ENCODE results near the gene ABCA13.
A peak's percentile ranks its signal among the peaks of the same experiment; 100 is the strongest.
"Not testable (repeated sequence)": the region's sequence is repeated elsewhere in the genome, so short reads cannot be mapped to it uniquely, and the experiment has no call there.

Gene ABCA13

GRCh38 chr7:48171202-48171601, at the start of gene ABCA13:
TSS of gene ABCA13 (plus strand) at chr7:48171458. CDS start at chr7:48171484, 26 bp downstream.
- DNase-seq = no peak

- DNase-seq = no peak
Measured at GRCh38 chr7:48126037-48126436, 45.2 kb upstream of the ABCA13 start.

DNA sequence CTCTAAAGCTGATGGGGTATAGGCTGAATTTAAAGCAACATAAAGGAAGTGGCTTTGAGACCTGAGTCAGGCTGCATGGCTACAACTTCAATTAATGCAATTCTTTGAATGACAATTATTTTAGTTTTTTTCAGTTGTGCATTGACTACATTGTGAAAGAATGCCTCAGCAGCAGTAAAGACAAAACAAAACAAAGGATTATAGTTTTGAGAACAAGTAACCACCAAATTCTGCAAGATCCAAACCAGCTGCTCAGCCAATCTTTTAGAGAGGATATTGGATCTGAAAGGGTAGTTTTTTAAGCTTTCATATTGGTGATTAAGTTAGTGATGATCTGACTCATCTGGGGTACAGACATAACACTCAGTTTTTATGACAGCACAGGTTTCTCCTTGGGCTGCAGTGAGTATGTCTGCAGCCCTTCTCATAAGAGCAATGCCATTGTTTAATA, 40.6 kb upstream of the ABCA13 start:
- DNase-seq = no peak

- DNase-seq = no peak
Measured at GRCh38 chr7:48132792-48133191, 38.5 kb upstream of the ABCA13 start.

- no peak for DNase-seq
Measured at GRCh38 chr7:48139459-48139858, 31.8 kb upstream of the ABCA13 start.

DNA sequence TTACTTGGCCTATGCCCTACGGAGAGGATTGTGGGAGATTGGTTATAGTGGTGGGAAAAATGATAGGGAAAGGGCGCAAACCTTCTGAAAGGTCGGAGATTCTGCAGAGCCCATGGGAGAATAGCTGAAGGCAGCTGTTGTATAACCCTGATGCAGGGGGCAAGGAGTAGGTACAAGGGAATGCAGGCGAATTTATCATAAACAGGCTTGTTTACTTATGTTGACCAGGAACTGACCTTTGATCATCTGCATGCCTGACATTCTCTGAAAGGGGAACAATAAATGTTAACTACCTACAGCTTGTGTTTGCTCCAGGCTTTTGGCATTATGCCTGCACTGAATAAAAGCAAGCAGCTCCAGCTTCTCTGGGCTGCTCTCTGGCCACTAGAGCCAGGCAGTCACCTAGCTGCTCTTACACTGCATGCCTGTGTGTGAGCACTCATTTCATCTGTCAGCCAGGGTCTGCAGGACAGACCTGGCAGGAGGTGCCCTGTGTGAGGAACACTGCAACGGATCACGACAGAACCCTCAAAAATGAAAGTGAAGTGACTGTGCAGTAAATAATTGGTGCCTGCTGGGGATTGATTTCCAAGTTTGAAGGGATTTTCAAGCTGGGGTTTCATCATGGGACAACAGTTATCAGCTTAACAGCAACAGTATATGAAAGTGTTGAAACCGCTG, 31.1 kb upstream of the ABCA13 start:
- no peak for DNase-seq

DNA sequence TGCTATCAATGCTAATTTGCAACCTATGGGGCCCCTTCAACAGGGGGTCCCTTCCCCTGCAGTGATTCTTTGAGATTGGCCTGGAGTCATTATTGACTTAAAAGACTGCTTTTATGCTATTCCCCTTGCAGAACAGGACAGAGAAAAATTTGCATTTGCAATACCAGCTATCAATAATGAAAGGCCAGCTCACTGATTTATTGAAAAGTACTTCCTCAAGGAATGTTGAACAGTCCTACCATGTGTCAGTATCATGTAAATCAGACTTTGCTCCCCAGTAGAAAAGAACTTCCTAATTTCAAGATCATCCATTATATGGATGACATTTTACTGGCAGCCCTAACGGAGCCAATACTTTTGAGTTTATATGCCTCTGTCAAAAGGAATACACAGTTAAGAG, 29.7 kb upstream of the ABCA13 start:
- DNase-seq = no peak

DNA sequence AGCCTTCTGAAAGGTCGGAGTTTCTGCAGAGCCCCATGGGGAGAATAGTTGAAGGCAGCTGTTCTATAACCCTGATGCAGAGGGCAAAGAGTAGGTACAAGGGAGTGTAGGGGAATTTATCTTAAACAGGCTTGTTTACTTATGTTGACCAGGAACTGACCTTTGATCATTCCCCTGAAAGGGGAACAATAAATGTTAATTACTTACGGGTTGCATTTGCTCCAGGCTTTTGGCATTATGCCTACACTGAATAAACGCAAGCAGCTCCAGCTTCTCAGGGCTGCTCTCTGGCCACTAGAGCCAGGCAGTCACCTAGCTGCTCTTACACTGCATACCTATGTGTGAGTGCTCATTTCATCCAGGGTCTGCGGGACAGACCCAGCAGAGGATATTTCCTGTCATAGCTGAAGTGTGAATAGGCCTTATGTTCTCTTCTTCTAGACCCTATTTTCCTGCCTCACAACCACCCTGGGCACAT, 26.9 kb upstream of the ABCA13 start:
- DNase-seq = no peak

DNA sequence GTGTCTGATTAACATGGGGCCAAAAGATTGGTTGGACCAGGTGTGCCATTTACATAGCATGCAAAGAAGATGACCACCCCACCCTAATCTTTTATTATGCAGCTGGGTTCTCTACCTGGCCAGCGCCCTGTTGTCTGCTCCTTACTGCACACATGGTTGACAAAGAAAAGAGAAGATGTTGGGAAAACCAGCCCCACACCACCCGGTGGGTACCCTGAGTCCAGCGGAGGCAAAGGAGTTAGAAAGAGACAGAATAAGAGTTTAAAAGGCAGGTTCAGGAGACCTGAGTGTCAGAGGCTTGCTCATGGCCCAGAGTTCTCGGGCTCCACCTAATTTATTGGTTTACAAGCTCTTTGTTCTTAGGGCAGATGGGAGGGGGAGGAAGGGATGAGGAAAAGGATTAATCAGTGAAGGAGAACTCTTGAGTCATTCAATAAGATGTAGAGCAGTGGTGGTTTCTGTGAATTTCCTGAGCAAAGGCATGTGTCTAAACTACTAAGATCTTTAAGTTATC, 24.1 kb upstream of the ABCA13 start:
- DNase-seq = no peak

- DNase-seq = not testable (repeated sequence)
Measured at GRCh38 chr7:48147690-48148089, 23.6 kb upstream of the ABCA13 start.

DNA sequence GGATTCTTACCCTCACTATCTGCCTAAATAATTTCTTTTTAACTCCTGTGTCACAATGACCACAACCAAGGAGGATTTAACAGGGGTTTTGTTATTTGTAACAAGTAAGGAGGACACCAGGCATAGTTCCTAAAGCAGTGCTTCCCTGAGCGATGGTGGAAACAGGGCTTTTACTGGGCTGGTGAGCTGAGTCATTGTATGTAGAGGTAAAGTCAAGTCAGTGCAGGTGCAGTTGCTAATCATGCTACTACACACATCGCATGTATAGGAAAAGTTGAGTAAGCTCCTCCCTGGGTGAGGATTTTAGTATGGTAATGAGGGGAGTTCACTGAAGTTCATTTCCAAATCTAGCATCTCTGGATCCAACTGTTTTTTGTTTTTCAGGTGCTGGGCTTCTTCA, 22.9 kb upstream of the ABCA13 start:
- DNase-seq = no peak

- no peak for DNase-seq
Measured at GRCh38 chr7:48149058-48149457, 22.2 kb upstream of the ABCA13 start.

- no peak for DNase-seq
Measured at GRCh38 chr7:48150086-48150485, 21.2 kb upstream of the ABCA13 start.

- DNase-seq = peak in 1 of 2 donors; percentile 9
Measured at GRCh38 chr7:48154792-48155413, 16.4 kb upstream of the ABCA13 start.

DNA sequence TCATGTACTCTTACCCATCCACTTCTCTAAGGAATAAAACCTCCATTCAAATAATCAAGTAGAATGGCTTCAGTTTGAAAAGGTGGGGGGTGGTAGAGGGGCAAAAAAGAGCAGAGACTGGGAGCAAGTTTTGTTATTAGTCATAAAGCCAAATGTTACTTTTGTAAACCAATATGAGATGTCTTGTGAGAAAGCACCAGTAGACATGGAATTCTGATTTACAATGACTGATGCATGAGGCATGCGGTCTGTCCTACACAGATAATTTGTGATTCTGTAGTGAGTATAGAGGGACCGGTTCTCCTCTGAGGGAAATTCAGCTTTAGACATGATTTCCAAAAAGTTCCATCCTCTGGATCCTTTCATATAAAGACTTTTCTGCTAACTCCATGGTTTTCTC, 12.9 kb upstream of the ABCA13 start:
- no peak for DNase-seq

DNA sequence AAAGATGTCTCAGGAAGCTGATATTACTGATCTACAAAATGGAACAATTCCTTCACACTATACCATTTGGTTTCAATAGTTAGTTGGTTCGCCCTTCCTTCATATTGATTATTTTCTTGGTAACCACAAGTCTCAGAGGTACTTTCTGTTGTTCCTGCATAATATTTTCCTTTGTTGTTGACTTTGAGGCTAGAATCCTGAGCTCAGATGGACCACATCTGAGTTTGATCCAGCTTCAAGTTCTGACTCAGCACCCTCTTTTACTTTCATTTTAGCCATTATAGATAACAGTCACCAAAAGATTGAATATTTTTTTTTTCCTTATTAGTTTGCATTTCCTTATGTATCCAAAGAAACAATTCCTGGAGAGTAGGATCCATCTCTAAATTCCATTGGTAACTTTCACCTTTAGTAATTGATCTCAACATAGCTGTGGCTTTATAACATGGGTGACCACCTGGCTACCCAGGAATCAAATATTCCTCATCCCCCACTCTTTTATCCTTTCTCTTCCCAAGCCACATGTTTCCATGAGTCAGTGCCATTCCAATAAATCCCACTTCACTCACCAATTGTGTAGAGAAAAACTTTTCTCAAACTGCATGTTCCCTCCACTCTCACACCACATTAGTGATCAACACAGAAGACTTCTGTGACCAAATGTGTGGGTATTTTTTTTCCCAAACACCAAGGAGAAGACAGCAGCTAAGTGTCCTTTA, 9.7 kb upstream of the ABCA13 start:
- DNase-seq = no peak

- no peak for DNase-seq
Measured at GRCh38 chr7:48165157-48165556, 6.1 kb upstream of the ABCA13 start.

GRCh38 chr7:48168159-48168558, 3.1 kb upstream of the ABCA13 start:
- no peak for DNase-seq

DNA sequence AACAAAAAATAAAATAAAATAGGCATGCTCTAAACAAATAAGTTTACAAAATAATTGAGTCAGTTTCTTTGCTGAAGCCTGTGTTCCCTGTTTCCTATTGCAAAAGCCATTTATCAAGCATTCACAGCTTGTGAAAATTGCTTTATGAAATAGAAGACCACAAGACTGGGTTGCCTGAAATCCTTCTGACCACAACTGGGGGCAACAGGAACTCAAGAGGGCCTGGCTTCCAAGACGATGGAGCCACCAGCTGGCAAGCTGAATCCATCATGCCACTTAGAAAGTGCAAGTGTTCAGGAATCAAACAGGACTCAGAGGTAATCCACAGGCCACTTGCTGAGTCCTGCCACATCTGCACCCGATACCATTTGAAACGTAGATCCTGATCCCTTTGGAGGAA, 752 bp upstream of the ABCA13 start:
- no peak for DNase-seq

DNA sequence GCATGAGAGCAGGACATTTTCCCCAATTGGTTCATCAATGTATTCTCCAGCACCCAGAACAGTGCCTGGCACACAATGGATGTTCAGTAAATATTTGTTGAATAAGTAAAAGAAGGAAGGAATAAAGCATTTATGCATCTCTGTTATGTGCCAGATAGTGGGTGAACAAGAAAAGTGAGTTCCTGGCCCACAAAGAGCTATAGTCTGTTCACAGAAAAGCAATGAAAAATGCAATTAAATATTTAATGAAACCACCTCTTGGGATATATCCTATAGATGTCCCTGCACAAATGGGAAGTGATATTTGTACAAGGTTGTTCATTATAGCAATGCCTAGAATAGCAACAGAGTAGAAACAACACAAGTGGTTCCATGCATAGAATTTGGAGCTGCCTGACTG, 2.1 kb downstream of the ABCA13 start:
- no peak for DNase-seq

- no peak for DNase-seq
Measured at GRCh38 chr7:48173756-48174382, 2.6 kb downstream of the ABCA13 start.

DNA sequence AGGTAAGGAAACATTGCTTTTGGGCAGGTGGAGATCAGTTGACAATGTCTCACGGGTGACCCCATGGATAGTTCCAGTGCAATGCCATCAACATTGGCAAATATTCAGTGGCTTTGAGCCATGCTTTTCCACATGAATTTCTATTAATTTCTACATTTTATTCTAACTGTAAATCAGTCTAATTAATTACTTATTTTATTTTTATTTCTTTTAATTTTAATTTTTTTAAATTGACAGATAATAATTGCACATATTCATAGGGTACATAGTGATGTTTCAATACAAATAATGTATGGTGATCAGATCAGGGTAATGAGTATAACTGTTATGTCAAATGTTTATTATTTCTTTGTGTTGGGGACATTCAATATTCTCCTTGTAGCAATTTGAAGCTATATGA, 3.8 kb downstream of the ABCA13 start:
- no peak for DNase-seq

- DNase-seq = no peak
Measured at GRCh38 chr7:48176356-48176893, 5.2 kb downstream of the ABCA13 start.

All from stimulated activated CD4-positive, alpha-beta T cell treated with anti-CD3 and anti-CD28 coated beads, Interleukin-2, amount 100 ng/mL, for 48 hours (primary cell).